HEK293T (cell line): ENCODE measurements around the gene BPIFA2.

ENCODE experiments used
- CTCF ChIA-PET: fragments of 350-600 bp; formaldehyde crosslinking; extraction: SDS; loops from one replicate; lab custom pipeline; 2021; ENCODE audit warnings: antibody characterized with exemption, inconsistent platforms; lab: Yijun Ruan, JAX
- POLR2A ChIA-PET: fragments of 350-600 bp; formaldehyde crosslinking; extraction: SDS; loops from one replicate; lab custom pipeline; 2020; ENCODE audit warnings: antibody characterized with exemption, inconsistent platforms; lab: Yijun Ruan, JAX
- DNase-seq: peaks from one replicate; pipeline ENCODE4 v3.0.0; 2012; ENCODE audit warnings: mixed read lengths; ENCODE audit errors: extremely low spot score
- ARNT ChIP-seq: fragments of 450-650 bp; IDR thresholded peaks from 2 replicates; pipeline ENCODE4 v1.6.1; 2017; ENCODE audit warnings: mild to moderate bottlenecking
- BHLHE40 ChIP-seq: fragments of 450-650 bp; IDR thresholded peaks from 2 replicates; pipeline ENCODE4 v1.6.1; 2016; ENCODE audit warnings: mild to moderate bottlenecking, moderate library complexity, borderline replicate concordance
- CTBP1 ChIP-seq: fragments of 450-650 bp; IDR thresholded peaks from 2 replicates; pipeline ENCODE4 v1.6.1; 2016; ENCODE audit warnings: borderline replicate concordance
- ELF4 ChIP-seq: fragments of 450-650 bp; IDR thresholded peaks from 2 replicates; pipeline ENCODE4 v1.6.1; 2017; ENCODE audit warnings: antibody characterized with exemption
- FOXA1 ChIP-seq: fragments of 450-650 bp; IDR thresholded peaks from 2 replicates; pipeline ENCODE4 v1.6.1; 2016; ENCODE audit warnings: mild to moderate bottlenecking
- FOXK2 ChIP-seq: fragments of 450-650 bp; IDR thresholded peaks from 2 replicates; pipeline ENCODE4 v1.6.1; 2016; ENCODE audit warnings: mild to moderate bottlenecking
- FOXM1 ChIP-seq: fragments of 450-650 bp; IDR thresholded peaks from 2 replicates; pipeline ENCODE4 v1.6.1; 2017; ENCODE audit warnings: mild to moderate bottlenecking, borderline replicate concordance
- HDGF ChIP-seq: fragments of 450-650 bp; IDR thresholded peaks from 2 replicates; pipeline ENCODE4 v1.6.1; 2017; ENCODE audit warnings: antibody characterized with exemption, borderline replicate concordance
- L3MBTL2 ChIP-seq: fragments of 450-650 bp; conservative IDR thresholded peaks from 2 replicates; pipeline ENCODE4 v1.6.1; 2016; ENCODE audit warnings: mild to moderate bottlenecking
- LEF1 ChIP-seq: fragments of 450-650 bp; IDR thresholded peaks from 2 replicates; pipeline ENCODE4 v1.6.1; 2017; ENCODE audit warnings: mild to moderate bottlenecking, borderline replicate concordance
- NFRKB ChIP-seq: fragments of 450-650 bp; IDR thresholded peaks from 2 replicates; pipeline ENCODE4 v1.6.1; 2016; ENCODE audit warnings: mild to moderate bottlenecking, moderate library complexity
- SP1 ChIP-seq: fragments of 450-650 bp; IDR thresholded peaks from 2 replicates; pipeline ENCODE4 v1.6.1; 2017
- SUZ12 ChIP-seq: fragments of 450-650 bp; IDR thresholded peaks from 2 replicates; pipeline ENCODE4 v1.6.1; 2016; ENCODE audit warnings: mild to moderate bottlenecking
- TARDBP ChIP-seq: fragments of 450-650 bp; IDR thresholded peaks from 2 replicates; pipeline ENCODE4 v1.6.1; 2016
- ZNF384 ChIP-seq: fragments of 450-650 bp; IDR thresholded peaks from 2 replicates; pipeline ENCODE4 v1.6.1; 2016
- TF ChIP-seq, protein P1 (sequence below): fragments of 450-650 bp; IDR thresholded peaks from 2 replicates; pipeline ENCODE4 v1.6.1; 2016

Gene BPIFA2

DNA sequence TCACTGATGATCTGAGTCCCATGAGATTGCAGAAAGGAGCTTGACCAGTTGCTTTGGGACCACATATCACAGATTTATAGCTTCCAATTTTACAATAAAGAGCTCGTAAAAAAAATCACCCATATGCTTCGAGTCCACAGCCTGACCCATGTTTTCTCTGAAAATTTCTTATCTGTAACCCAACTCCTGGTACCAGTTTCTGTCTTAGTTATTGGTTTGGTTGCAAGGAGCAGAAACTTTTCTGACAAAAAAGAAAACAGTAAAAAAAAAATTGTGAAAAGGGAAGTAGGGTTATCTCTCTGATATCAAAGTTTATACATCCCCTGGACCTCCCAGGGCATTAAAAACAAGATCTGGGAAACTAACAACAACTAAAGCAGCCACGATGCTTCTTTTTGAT lies 30.8 kb upstream of the BPIFA2 start:
- TF ChIP-seq BHLHE40 (no peak), FOXM1 (no peak), FOXK2 (no peak), CTBP1 (no peak), FOXA1 (no peak), ARNT (no peak), LEF1 (no peak), TARDBP (no peak), ZNF384 (no peak), NFRKB (no peak)
- TF ChIP-seq, protein P1, sequence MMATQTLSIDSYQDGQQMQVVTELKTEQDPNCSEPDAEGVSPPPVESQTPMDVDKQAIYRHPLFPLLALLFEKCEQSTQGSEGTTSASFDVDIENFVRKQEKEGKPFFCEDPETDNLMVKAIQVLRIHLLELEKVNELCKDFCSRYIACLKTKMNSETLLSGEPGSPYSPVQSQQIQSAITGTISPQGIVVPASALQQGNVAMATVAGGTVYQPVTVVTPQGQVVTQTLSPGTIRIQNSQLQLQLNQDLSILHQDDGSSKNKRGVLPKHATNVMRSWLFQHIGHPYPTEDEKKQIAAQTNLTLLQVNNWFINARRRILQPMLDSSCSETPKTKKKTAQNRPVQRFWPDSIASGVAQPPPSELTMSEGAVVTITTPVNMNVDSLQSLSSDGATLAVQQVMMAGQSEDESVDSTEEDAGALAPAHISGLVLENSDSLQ, result no peak
- CTCF ChIA-PET, result no interaction called here
- DNase-seq, result no peak
- POLR2A ChIA-PET, result no interaction called here

- POLR2A ChIA-PET, result no interaction called here
- CTCF ChIA-PET, result no interaction called here
- DNase-seq, result no peak
- TF ChIP-seq ARNT (no peak), ELF4 (no peak), SP1 (no peak), CTBP1 (no peak), FOXM1 (no peak), BHLHE40 (no peak), SUZ12 (no peak), HDGF (no peak), TARDBP (no peak), ZNF384 (no peak), NFRKB (no peak), FOXK2 (no peak), LEF1 (no peak), FOXA1 (no peak), L3MBTL2 (no peak)
- TF ChIP-seq, protein P1, result no peak
These were observed 28.5 kb upstream of the BPIFA2 start for GRCh38 chr20:33139467-33139866.

- no peak for DNase-seq
- CTCF ChIA-PET, result no interaction called here
- TF ChIP-seq FOXM1, result no peak
- no peak for TF ChIP-seq ARNT
- TF ChIP-seq BHLHE40, result no peak
- no peak for TF ChIP-seq FOXA1
- TF ChIP-seq CTBP1, result no peak
- no peak for TF ChIP-seq ELF4
- TF ChIP-seq TARDBP, result no peak
- no peak for TF ChIP-seq SP1
- TF ChIP-seq FOXK2, result no peak
- no peak for TF ChIP-seq L3MBTL2
- TF ChIP-seq HDGF, result no peak
- TF ChIP-seq SUZ12, result no peak
- no peak for TF ChIP-seq LEF1
- TF ChIP-seq ZNF384, result no peak
- POLR2A ChIA-PET, result no interaction called here
These were observed 22.4 kb upstream of the BPIFA2 start for GRCh38 chr20:33145521-33145920.

DNA sequence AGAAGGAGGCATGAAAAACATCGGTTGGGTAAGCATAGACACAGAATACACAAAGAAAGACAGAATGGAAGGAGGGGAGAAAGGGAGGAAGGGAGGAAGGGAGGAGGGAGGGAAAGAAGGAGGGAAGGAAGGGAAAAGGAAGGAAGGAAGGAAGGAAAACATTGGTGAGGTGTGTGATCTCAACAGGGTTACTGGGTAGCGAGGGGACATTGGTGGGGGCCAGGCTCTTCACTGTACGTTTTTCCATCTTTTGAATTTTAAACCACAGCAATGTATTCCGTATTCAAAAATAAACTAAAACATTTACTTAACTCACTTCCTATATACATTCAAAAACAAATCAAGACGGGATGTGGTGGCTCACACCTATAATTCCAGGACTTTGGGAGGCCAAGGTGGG lies 20.7 kb upstream of the BPIFA2 start:
- POLR2A ChIA-PET, result no interaction called here
- CTCF ChIA-PET, result no interaction called here
- DNase-seq, result no peak
- TF ChIP-seq SUZ12 (no peak), FOXM1 (no peak), HDGF (no peak), ARNT (no peak), LEF1 (no peak), L3MBTL2 (no peak), FOXK2 (no peak), ZNF384 (no peak), TARDBP (no peak), FOXA1 (no peak), BHLHE40 (no peak), ELF4 (no peak), CTBP1 (no peak), SP1 (no peak), NFRKB (no peak)
- TF ChIP-seq, protein P1, result no peak

- CTCF ChIA-PET, result no interaction called here
These were observed 19.9 kb upstream of the BPIFA2 start for GRCh38 chr20:33148040-33148439.

GRCh38 chr20:33154252-33154651 lies 13.7 kb upstream of the BPIFA2 start:
- TF ChIP-seq ZNF384, result no peak
- TF ChIP-seq L3MBTL2, result no peak
- TF ChIP-seq NFRKB, result no peak
- TF ChIP-seq FOXA1, result no peak
- TF ChIP-seq SP1, result no peak
- no peak for TF ChIP-seq HDGF
- TF ChIP-seq TARDBP, result no peak
- TF ChIP-seq BHLHE40, result no peak
- TF ChIP-seq ELF4, result no peak
- TF ChIP-seq LEF1, result no peak
- DNase-seq, result no peak
- ChIA-PET CTCF (no interaction called here), POLR2A (no interaction called here)

More at GRCh38 chr20:33148040-33148439, 19.9 kb upstream of the BPIFA2 start:
- TF ChIP-seq BHLHE40 (no peak), ELF4 (no peak)
- POLR2A ChIA-PET, result no interaction called here
- no peak for DNase-seq
